Left lung (tissue), 10 donors: Measurements from ENCODE around the gene RAI14. TPM values are rescaled to one million over a fixed set of nuclear protein-coding genes. Genes with fewer than 3 reads are reported as not detected.

Experiments used
- ATAC-seq: fragments of 200-7000 bp; cut with Tn5 transposase; one replicate; pipeline ENCODE4 v1.9.1; 2020; ENCODE audit warnings: moderate library complexity
- DNase-seq, 4 donors: peaks; one replicate each; pipeline ENCODE4 v3.0.0-alpha.2; 2013 to 2020
- H3K27ac ChIP-seq, 2 donors: fragments of 200-600 bp; sonication (generic) in 1 of 2; one replicate each; pipeline versions ENCODE4 v1.5.0 to v1.8.0; 2020 to 2021
- H3K27me3 ChIP-seq, 2 donors: fragments of 200-600 bp; sonication (generic) in 1 of 2; one replicate each; pipeline versions ENCODE4 v1.5.0 to v1.8.0; 2020 to 2021
- H3K36me3 ChIP-seq, 2 donors: fragments of 200-600 bp; sonication (generic) in 1 of 2; one replicate each; pipeline versions ENCODE4 v1.5.0 to v1.8.0; 2020 to 2021
- H3K4me1 ChIP-seq, 2 donors: fragments of 200-600 bp; one replicate each; pipeline ENCODE4 v1.8.0; 2021
- H3K4me3 ChIP-seq, 2 donors: fragments of 200-600 bp; sonication (generic) in 1 of 2; one replicate each; pipeline versions ENCODE4 v1.5.0 to v1.8.0; 2020 to 2021; ENCODE audit warnings: mild to moderate bottlenecking in 1 of 2
- H3K9me3 ChIP-seq, 2 donors: fragments of 200-600 bp; sonication (generic) in 1 of 2; one replicate each; pipeline versions ENCODE4 v1.5.0 to v1.8.0; 2020 to 2021
- CTCF ChIP-seq, 2 donors: fragments of 200-600 bp; sonication (generic) in 1 of 2; IDR thresholded peaks; one replicate each; pipeline versions ENCODE4 v1.5.0 to v1.8.0; 2021; ENCODE audit warnings: antibody characterized with exemption in 2 of 2
- intact Hi-C, 2 donors: fragments of 100-400 bp; cut with DNase I; formaldehyde crosslinking; loops; one replicate each; pipeline versions ENCODE4 v1.11.2 to v1.14.2; 2022
- polyA plus RNA-seq, 6 donors: library from polyadenylated mRNA; unstranded; fragments of 120-200 nt; gene quantifications; one replicate each; pipeline ENCODE4 v1.2.1, GENCODE V29; 2013; ENCODE audit not compliant: insufficient read length in 6 of 6
- total RNA-seq, 2 donors: library from RNA; stranded (reverse); fragmentation: NEBNext Ultra II Directional; extraction: Animal tissue kit (Norgen Biotek cat#: 25700); gene quantifications; one replicate each; pipeline ENCODE4 v1.2.1, GENCODE V29; 2021
- donor health status: DM: no; HTN: yes; CAD: no.
- donor health status: DM: no; HTN: no; CAD: no.

The RAI14 gene
- total and polyA plus RNA-seq, 8 donors = 48.4 to 109 (median 53.8) TPM

- no peak for TF ChIP-seq CTCF (IDR thresholded peaks at IDR 0.05)
- intact Hi-C loops = no loop called here
- Histone ChIP-seq H3K27me3 (no peaks in the 10 kb centered on the region), H3K36me3 (no peaks in the 10 kb centered on the region), H3K4me3 (no peak overlapping the region), H3K27ac (peak overlapping the region; percentile 4 to 45), H3K9me3 (no peaks in the 10 kb centered on the region), H3K4me1 (no peaks in the 10 kb centered on the region)
- DNase-seq = no peak
- ATAC-seq = peak; percentile 31
Measured at GRCh38 chr5:34621277-34622097, 34.6 kb upstream of the RAI14 start.

GRCh38 chr5:34622098-34622400 is 34.1 kb upstream of the RAI14 start:
- Histone ChIP-seq H3K9me3 (no peaks in the 10 kb centered on the region), H3K4me1 (no peaks in the 10 kb centered on the region), H3K4me3 (no peak overlapping the region), H3K27me3 (no peaks in the 10 kb centered on the region), H3K36me3 (no peaks in the 10 kb centered on the region), H3K27ac (peak overlapping the region; percentile 4 to 45)
- ATAC-seq (peak; percentile 42), DNase-seq (peak in 1 of 4 donors; percentile 13)
- no peak for TF ChIP-seq CTCF (IDR thresholded peaks at IDR 0.05)
- intact Hi-C loops = no loop called here

GRCh38 chr5:34624691-34625090 is 31.4 kb upstream of the RAI14 start:
- intact Hi-C loops = no loop called here

GRCh38 chr5:34625246-34625645 is 30.9 kb upstream of the RAI14 start:
- no peak overlapping the region for H3K27ac ChIP-seq
- H3K27me3 ChIP-seq = no peaks in the 10 kb centered on the region
- intact Hi-C loops = no loop called here
- DNase-seq = no peak
- no peak overlapping the region for H3K4me3 ChIP-seq
- no peaks in the 10 kb centered on the region for H3K9me3 ChIP-seq
- no peaks in the 10 kb centered on the region for H3K4me1 ChIP-seq
- TF ChIP-seq CTCF (IDR thresholded peaks at IDR 0.05) = no peak
- no peaks in the 10 kb centered on the region for H3K36me3 ChIP-seq
- no peak for ATAC-seq

More at GRCh38 chr5:34624691-34625090, 31.4 kb upstream of the RAI14 start:
- H3K27me3 ChIP-seq = no peaks in the 10 kb centered on the region
- H3K36me3 ChIP-seq = no peaks in the 10 kb centered on the region
- no peak for DNase-seq
- no peaks in the 10 kb centered on the region for H3K9me3 ChIP-seq
- H3K4me1 ChIP-seq = no peaks in the 10 kb centered on the region
- H3K27ac ChIP-seq = no peak overlapping the region
- no peak overlapping the region for H3K4me3 ChIP-seq
- no peak for ATAC-seq
- TF ChIP-seq CTCF (IDR thresholded peaks at IDR 0.05) = no peak

- no peak overlapping the region for H3K27ac ChIP-seq
- no peaks in the 10 kb centered on the region for H3K27me3 ChIP-seq
- DNase-seq = no peak
- ATAC-seq = no peak
- no peaks in the 10 kb centered on the region for H3K36me3 ChIP-seq
- intact Hi-C loops = no loop called here
- peaks cover 0 to 2% of the 10 kb centered on the region in 2 donors for H3K9me3 ChIP-seq
- no peak overlapping the region for H3K4me3 ChIP-seq
- TF ChIP-seq CTCF (IDR thresholded peaks at IDR 0.05) = no peak
- no peaks in the 10 kb centered on the region for H3K4me1 ChIP-seq
Measured at GRCh38 chr5:34626036-34626435, 30.1 kb upstream of the RAI14 start.
